MM.1S (cell line): Measurements from ENCODE around the gene ZNF362.

Source experiments
- DNase-seq: peaks from one replicate; pipeline ENCODE4 v3.0.0-alpha.2; 2015
- H2AFZ ChIP-seq: fragments of 300-600 bp; sonication (generic); 2 replicates; pipeline ENCODE4 v1.6.0; 2016; ENCODE audit warnings: antibody characterized with exemption, low read length
- H3F3A ChIP-seq: fragments of 300-600 bp; sonication (generic); 2 replicates; pipeline ENCODE4 v1.6.1; 2016; ENCODE audit warnings: mild to moderate bottlenecking, antibody characterized with exemption, low read length, moderate library complexity, mixed read lengths; ENCODE audit not compliant: insufficient read depth
- H3K27ac ChIP-seq: fragments of 300-600 bp; sonication (generic); 2 replicates; pipeline ENCODE4 v1.5.1; 2016; ENCODE audit warnings: mild to moderate bottlenecking, low read length
- H3K27me3 ChIP-seq: fragments of 300-600 bp; sonication (generic); replicated peaks from 2 replicates; pipeline ENCODE4 v1.6.0; 2016; ENCODE audit warnings: low read length; ENCODE audit not compliant: insufficient read depth
- H3K36me3 ChIP-seq: fragments of 300-600 bp; sonication (generic); replicated peaks from 2 replicates; pipeline ENCODE4 v1.6.1; 2016; ENCODE audit warnings: mild to moderate bottlenecking, low read length, mixed read lengths; ENCODE audit not compliant: insufficient read depth
- H3K4me1 ChIP-seq: fragments of 300-600 bp; sonication (generic); 2 replicates; pipeline ENCODE4 v1.6.1; 2016; ENCODE audit warnings: low read length, mixed read lengths
- H3K4me2 ChIP-seq: fragments of 300-600 bp; sonication (generic); 2 replicates; pipeline ENCODE4 v1.6.0; 2016; ENCODE audit warnings: low read depth, low read length
- H3K4me3 ChIP-seq: fragments of 300-600 bp; sonication (generic); 2 replicates; pipeline ENCODE4 v1.5.1; 2016; ENCODE audit warnings: low read length, mixed read lengths
- H3K79me2 ChIP-seq: fragments of 300-600 bp; sonication (generic); 2 replicates; pipeline ENCODE4 v1.6.1; 2016; ENCODE audit warnings: mixed run types, low read length, mixed read lengths
- H3K9ac ChIP-seq: fragments of 300-600 bp; sonication (generic); 2 replicates; pipeline ENCODE4 v1.6.1; 2016; ENCODE audit warnings: low read length, mixed read lengths
- H3K9me2 ChIP-seq: fragments of 300-600 bp; sonication (generic); replicated peaks from 2 replicates; pipeline ENCODE4 v1.6.1; 2016; ENCODE audit warnings: mild to moderate bottlenecking, low read length, mixed read lengths; ENCODE audit not compliant: insufficient read depth
- H3K9me3 ChIP-seq: fragments of 300-600 bp; sonication (generic); replicated peaks from 2 replicates; pipeline ENCODE4 v1.6.1; 2016; ENCODE audit warnings: mild to moderate bottlenecking, low read length, mixed read lengths; ENCODE audit not compliant: insufficient read depth
- H4K20me1 ChIP-seq: fragments of 300-600 bp; sonication (generic); 2 replicates; pipeline ENCODE4 v1.6.1; 2016; ENCODE audit warnings: mild to moderate bottlenecking, low read length, moderate library complexity, mixed read lengths; ENCODE audit not compliant: insufficient read depth
- CTCF ChIP-seq: fragments of 300-600 bp; sonication (generic); IDR thresholded peaks from 2 replicates; pipeline ENCODE4 v1.5.1; 2016; ENCODE audit warnings: antibody characterized with exemption, low read length, mixed read lengths
- EZH2 ChIP-seq: fragments of 300-600 bp; sonication (generic); optimal IDR thresholded peaks from 2 replicates; pipeline ENCODE3; 2017; ENCODE audit warnings: low read depth, mild to moderate bottlenecking, antibody characterized with exemption, low read length, mixed read lengths
- EZH2phosphoT487 ChIP-seq: fragments of 300-600 bp; sonication (generic); IDR thresholded peaks from 2 replicates; pipeline ENCODE4 v1.6.1; 2018; ENCODE audit warnings: antibody characterized with exemption, low read length

ZNF362 gene

GRCh38 chr1:33337441-33337840 lies 81.1 kb downstream of the ZNF362 start:
- no peaks in the 10 kb centered on the region for H3K4me1 ChIP-seq
- H4K20me1 ChIP-seq = 0 out of 2 replicates have a peak, but pooled peaks cover 6% of the 10 kb centered on the region

GRCh38 chr1:33338048-33338439 lies 81.8 kb downstream of the ZNF362 start:
- TF ChIP-seq EZH2phosphoT487 (no peak), EZH2 (no peak), CTCF (no peak)
- DNase-seq = no peak
- Histone ChIP-seq H3K9ac (no peak overlapping the region), H3K79me2 (peaks cover 43% of the 10 kb centered on the region; the same call in 1 of the 2 replicates), H3K27me3 (no peaks in the 10 kb centered on the region), H4K20me1 (0 out of 2 replicates have a peak, but pooled peaks cover 6% of the 10 kb centered on the region), H3K4me3 (no peak overlapping the region), H3K4me1 (no peaks in the 10 kb centered on the region), H3K4me2 (no peak overlapping the region), H3K9me2 (no peaks in the 10 kb centered on the region), H3F3A (no peaks in the 10 kb centered on the region), H3K9me3 (no peaks in the 10 kb centered on the region), H3K36me3 (no peaks in the 10 kb centered on the region), H2AFZ (no peak overlapping the region), H3K27ac (no peak overlapping the region)

More at GRCh38 chr1:33337441-33337840, 81.1 kb downstream of the ZNF362 start:
- TF ChIP-seq CTCF = no peak
- TF ChIP-seq EZH2 = no peak
- no peak for TF ChIP-seq EZH2phosphoT487
- DNase-seq = no peak
- H3K4me2 ChIP-seq = no peak overlapping the region
- no peaks in the 10 kb centered on the region for H3K9me2 ChIP-seq
- H2AFZ ChIP-seq = no peak overlapping the region
- H3K4me3 ChIP-seq = no peak overlapping the region
- no peaks in the 10 kb centered on the region for H3K9me3 ChIP-seq
- peaks cover 38% of the 10 kb centered on the region; the same call in 1 of the 2 replicates for H3K79me2 ChIP-seq
- H3F3A ChIP-seq = no peaks in the 10 kb centered on the region
- no peaks in the 10 kb centered on the region for H3K36me3 ChIP-seq
- no peak overlapping the region for H3K9ac ChIP-seq
- H3K27me3 ChIP-seq = no peaks in the 10 kb centered on the region
- no peak overlapping the region for H3K27ac ChIP-seq

GRCh38 chr1:33338440-33339211 lies 82.3 kb downstream of the ZNF362 start:
- Histone ChIP-seq H3K9me2 (no peaks in the 10 kb centered on the region), H3K27ac (no peak overlapping the region), H3K27me3 (no peaks in the 10 kb centered on the region), H4K20me1 (0 out of 2 replicates have a peak, but pooled peaks cover 6% of the 10 kb centered on the region), H3K4me3 (no peak overlapping the region), H3K4me1 (no peaks in the 10 kb centered on the region), H3F3A (no peaks in the 10 kb centered on the region), H3K36me3 (no peaks in the 10 kb centered on the region), H3K79me2 (peaks cover 46% of the 10 kb centered on the region; the same call in 1 of the 2 replicates), H3K9ac (no peak overlapping the region), H2AFZ (no peak overlapping the region), H3K4me2 (no peak overlapping the region), H3K9me3 (no peaks in the 10 kb centered on the region)
- DNase-seq = no peak
- TF ChIP-seq CTCF (no peak), EZH2phosphoT487 (no peak), EZH2 (no peak)
